ENCODE measurements around the gene IGFBP3.

Gene IGFBP3

GRCh38 chr7:45869426-45869825 is 51.6 kb downstream of the IGFBP3 start:
- ATAC-seq (replicated peaks) = no peak
- Mint-ChIP-seq H3K4me1 (ENCODE audit: low read depth in 2 of 2) (no peaks in the 10 kb centered on the region), H3K27me3 (peaks cover 17 to 47% of the 10 kb centered on the region in 2 donors), H3K36me3 (ENCODE audit: insufficient read depth) (no peaks in the 10 kb centered on the region), H3K4me3 (no peak overlapping the region), H3K27ac (no peak overlapping the region), H3K9me3 (no peaks in the 10 kb centered on the region)
- no peak for DNase-seq

DNA sequence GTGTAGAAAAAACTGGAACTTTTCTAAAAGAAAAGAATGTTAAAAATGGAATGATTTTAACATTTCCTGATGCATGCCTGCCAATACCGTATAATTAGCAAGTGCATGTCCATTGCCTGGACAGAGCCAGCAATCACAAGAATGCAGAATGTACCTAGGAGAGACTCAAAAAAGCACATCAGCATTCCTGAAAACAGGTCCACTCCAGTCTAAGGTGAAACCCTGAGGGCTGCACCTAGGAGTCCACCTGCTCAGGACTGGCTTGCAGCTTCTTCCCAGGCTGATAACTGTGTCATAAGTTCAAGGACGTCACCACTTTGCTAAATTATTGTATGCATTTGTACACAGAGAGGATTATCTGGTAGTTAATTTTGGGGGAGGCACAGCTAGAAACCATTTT is 53.6 kb downstream of the IGFBP3 start:
- Mint-ChIP-seq H3K27ac (no peak overlapping the region), H3K27me3 (peaks cover 25 to 62% of the 10 kb centered on the region in 2 donors), H3K9me3 (no peaks in the 10 kb centered on the region), H3K4me1 (ENCODE audit: low read depth in 2 of 2) (no peaks in the 10 kb centered on the region), H3K36me3 (ENCODE audit: insufficient read depth) (no peaks in the 10 kb centered on the region), H3K4me3 (no peak overlapping the region)
- DNase-seq (no peak), ATAC-seq (replicated peaks) (no peak)

DNA sequence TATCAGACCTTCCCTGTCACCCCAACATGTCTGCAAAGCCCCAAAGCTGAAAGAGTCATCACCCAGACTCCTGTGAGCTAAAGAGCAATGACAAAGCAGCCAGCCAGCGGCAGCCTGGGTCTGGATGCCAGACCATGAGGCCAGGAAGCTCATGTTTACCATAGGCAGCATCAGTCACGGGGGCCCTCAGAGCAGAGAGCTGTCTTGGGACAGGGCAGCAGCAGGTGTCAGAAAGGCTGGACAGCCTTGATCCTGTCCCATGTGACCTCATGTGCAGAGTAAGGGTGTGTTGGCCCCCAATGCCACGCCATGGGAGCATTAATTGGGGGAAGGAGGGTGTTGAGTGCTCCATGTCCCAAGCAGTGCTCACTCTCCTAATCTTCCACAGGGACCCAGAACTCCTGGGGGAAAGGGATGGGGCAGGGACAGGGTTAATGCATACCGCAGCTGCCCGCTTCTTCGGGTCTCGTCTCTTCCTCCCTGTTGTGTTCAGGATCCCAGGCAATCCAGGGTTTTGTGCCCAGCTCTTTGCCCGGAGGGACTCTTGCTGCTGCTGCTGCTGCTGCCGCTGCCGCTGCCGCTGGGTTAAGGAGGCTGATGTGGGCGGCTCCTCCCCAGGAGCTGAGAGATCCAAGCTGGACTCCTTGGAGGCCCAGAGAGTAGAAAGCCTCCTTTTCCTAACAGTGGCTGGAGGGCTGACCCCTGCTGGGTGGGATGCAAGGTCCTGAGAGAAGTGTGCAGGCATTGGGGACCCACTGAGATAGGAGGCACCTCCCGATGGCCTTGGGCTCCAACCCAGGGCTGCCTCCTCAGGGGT is 55.3 kb downstream of the IGFBP3 start:
- ATAC-seq (replicated peaks) (no peak), DNase-seq (no peak)
- Mint-ChIP-seq H3K27me3 (peaks cover 27 to 67% of the 10 kb centered on the region in 2 donors), H3K4me1 (ENCODE audit: low read depth in 2 of 2) (no peaks in the 10 kb centered on the region), H3K36me3 (ENCODE audit: insufficient read depth) (no peaks in the 10 kb centered on the region), H3K9me3 (no peaks in the 10 kb centered on the region), H3K27ac (no peak overlapping the region), H3K4me3 (no peak overlapping the region)

DNA sequence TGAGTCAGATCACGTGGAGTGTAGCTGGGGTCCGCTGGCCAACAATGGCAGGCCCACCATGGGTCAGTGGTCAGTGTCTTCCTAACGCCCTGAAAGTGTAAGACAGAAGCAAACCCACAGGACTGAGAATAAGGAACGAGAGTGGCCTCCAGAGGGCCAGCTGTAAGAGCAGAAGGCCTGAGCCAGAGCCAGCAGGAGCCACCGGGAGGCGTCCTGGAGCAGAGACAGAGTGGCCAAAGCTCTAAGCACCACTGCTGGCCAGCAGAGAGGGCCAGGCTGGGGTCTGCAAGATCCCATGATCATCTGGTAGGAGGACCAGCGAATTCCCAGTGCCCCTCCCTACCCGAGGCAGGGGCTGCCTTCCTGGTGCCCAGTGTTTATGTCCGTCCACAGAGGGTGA is 57.4 kb downstream of the IGFBP3 start:
- Mint-ChIP-seq H3K27ac (no peak overlapping the region), H3K4me1 (ENCODE audit: low read depth in 2 of 2) (no peaks in the 10 kb centered on the region), H3K36me3 (ENCODE audit: insufficient read depth) (no peaks in the 10 kb centered on the region), H3K9me3 (no peaks in the 10 kb centered on the region), H3K27me3 (peaks cover 29 to 79% of the 10 kb centered on the region in 2 donors), H3K4me3 (no peak overlapping the region)
- ATAC-seq (replicated peaks) (no peak), DNase-seq (no peak)
